Suprapubic skin (tissue), 3 donors: Measurements from ENCODE around the gene ADK.

Experiments used
- POLR2A ChIP-seq, 2 donors: fragments of 450-650 bp; IDR thresholded peaks; one replicate each; pipeline ENCODE4 v1.6.1; 2017; ENCODE audit warnings: antibody characterized with exemption in 2 of 2, mild to moderate bottlenecking in 2 of 2, moderate library complexity in 2 of 2
- TF ChIP-seq, protein P1 (sequence below), 2 donors: fragments of 200-600 bp in 1 of 2; fragments of 450-650 bp in 1 of 2; sonication (generic) in 1 of 2; IDR thresholded peaks; one replicate each; pipeline ENCODE4 v1.5.1; 2016 to 2019; ENCODE audit warnings: antibody characterized with exemption in 2 of 2, mild to moderate bottlenecking in 1 of 2, moderate library complexity in 1 of 2

- TF ChIP-seq, protein P1, sequence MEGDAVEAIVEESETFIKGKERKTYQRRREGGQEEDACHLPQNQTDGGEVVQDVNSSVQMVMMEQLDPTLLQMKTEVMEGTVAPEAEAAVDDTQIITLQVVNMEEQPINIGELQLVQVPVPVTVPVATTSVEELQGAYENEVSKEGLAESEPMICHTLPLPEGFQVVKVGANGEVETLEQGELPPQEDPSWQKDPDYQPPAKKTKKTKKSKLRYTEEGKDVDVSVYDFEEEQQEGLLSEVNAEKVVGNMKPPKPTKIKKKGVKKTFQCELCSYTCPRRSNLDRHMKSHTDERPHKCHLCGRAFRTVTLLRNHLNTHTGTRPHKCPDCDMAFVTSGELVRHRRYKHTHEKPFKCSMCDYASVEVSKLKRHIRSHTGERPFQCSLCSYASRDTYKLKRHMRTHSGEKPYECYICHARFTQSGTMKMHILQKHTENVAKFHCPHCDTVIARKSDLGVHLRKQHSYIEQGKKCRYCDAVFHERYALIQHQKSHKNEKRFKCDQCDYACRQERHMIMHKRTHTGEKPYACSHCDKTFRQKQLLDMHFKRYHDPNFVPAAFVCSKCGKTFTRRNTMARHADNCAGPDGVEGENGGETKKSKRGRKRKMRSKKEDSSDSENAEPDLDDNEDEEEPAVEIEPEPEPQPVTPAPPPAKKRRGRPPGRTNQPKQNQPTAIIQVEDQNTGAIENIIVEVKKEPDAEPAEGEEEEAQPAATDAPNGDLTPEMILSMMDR (IDR thresholded peaks at IDR 0.05) = no peak
- no peak for TF ChIP-seq POLR2A (IDR thresholded peaks at IDR 0.05)
Measured at GRCh38 chr10:74137992-74138391, 13.0 kb upstream of the ADK start.
